ENCODE measurements around the gene GPD2. TPM values are rescaled to one million over a fixed set of nuclear protein-coding genes. Genes with fewer than 3 reads are reported as not detected.

The GPD2 gene
- total and polyA plus RNA-seq, 2 of the 13 experiments (the other 11 are each of a cell fraction or from before 2014, with no cell fraction given), result not detected

DNA sequence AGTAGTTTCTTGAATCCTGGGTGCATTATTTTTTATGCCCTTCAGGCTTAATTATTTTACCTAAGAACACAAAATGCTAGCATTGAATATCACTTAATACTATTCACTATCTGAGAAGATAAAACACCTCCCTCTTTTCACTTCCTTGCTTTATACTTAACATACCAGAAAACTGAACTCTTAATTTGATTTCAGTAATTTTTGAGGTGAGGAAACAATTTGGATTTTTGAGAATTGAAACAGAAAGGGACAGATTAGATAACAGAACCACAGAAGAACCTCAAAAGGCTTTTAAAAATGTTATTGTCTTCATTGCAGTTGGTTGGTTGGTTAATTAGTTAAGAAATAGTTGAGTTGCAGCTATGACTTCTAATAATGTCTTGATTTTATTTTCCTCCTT, 69.5 kb downstream of the GPD2 start:
- intact Hi-C loops (cut with micrococcal nuclease; ENCODE audit: unreplicated experiment) (no loop called here), in situ Hi-C loops (cut with HindIII; ENCODE audit: extremely low pct_ligation_motif_present, low pct_unique_long_range_greater_than_20kb) (no loop called here)
- Histone ChIP-seq H3K36me3 (replicated peaks in 1 of 2; ENCODE audit: control insufficient read depth in 1 of 2, insufficient read depth in 2 of 2, low read length in 2 of 2) (no peaks in the 10 kb centered on the region), H3K4me3 (replicated peaks in 1 of 3; ENCODE audit: insufficient read depth in 1 of 3, low read depth in 2 of 3, low read length in 3 of 3) (no peak overlapping the region), H3K9ac (ENCODE audit: insufficient read depth, low read depth, low read length) (no peak overlapping the region), H2AFZ (ENCODE audit: low read length) (no peak overlapping the region), H3K9me3 (ENCODE audit: low read length) (no peaks in the 10 kb centered on the region), H3K27ac (ENCODE audit: extremely low read length, insufficient read depth, low read length) (no peak overlapping the region), H3K79me2 (ENCODE audit: insufficient read depth, low read length) (no peaks in the 10 kb centered on the region), H3K27me3 (ENCODE audit: control insufficient read depth in 1 of 2, insufficient read depth in 2 of 2, low read length in 2 of 2) (no peaks in the 10 kb centered on the region), H4K20me1 (ENCODE audit: insufficient read depth, low read length) (no peaks in the 10 kb centered on the region), H3K4me2 (ENCODE audit: low read depth, low read length) (no peak overlapping the region), H3K4me1 (ENCODE audit: insufficient read depth, low read length) (no peaks in the 10 kb centered on the region)
- ATAC-seq (no peak), DNase-seq (ENCODE audit: low spot score) (no peak), FAIRE-seq (no peak)
- CTCF ChIA-PET (ENCODE audit: low intra/inter-chr PET ratio, low total read pairs), result no interaction called here
- POLR2A ChIA-PET, result no interaction called here
- no TSS peak for BruUV-seq (replicated peaks)
- TF ChIP-seq HIVEP1 (CRISPR knock-in tag; IDR thresholded peaks at IDR 0.05) (no peak), ARNT2 (CRISPR knock-in tag; IDR thresholded peaks at IDR 0.05; ENCODE audit: low read depth) (no peak), ZEB1 (IDR thresholded peaks at IDR 0.05; ENCODE audit: insufficient replicate concordance, low read depth) (no peak), TCF7L2 (IDR thresholded peaks at IDR 0.05; ENCODE audit: low read depth, low read length) (no peak), RBM22 (optimal IDR thresholded peaks at IDR 0.05; ENCODE audit: low read length) (no peak), ZNF367 (CRISPR knock-in tag; IDR thresholded peaks at IDR 0.05; ENCODE audit: borderline replicate concordance) (no peak), ZNF335 (CRISPR knock-in tag; IDR thresholded peaks at IDR 0.05) (no peak), ZNF124 (CRISPR knock-in tag; IDR thresholded peaks at IDR 0.05) (no peak), HNRNPH1 (optimal IDR thresholded peaks at IDR 0.05; ENCODE audit: low read depth, low read length) (no peak), RELA (CRISPR knock-in tag; IDR thresholded peaks at IDR 0.05) (no peak)
- TF ChIP-seq, protein P1, sequence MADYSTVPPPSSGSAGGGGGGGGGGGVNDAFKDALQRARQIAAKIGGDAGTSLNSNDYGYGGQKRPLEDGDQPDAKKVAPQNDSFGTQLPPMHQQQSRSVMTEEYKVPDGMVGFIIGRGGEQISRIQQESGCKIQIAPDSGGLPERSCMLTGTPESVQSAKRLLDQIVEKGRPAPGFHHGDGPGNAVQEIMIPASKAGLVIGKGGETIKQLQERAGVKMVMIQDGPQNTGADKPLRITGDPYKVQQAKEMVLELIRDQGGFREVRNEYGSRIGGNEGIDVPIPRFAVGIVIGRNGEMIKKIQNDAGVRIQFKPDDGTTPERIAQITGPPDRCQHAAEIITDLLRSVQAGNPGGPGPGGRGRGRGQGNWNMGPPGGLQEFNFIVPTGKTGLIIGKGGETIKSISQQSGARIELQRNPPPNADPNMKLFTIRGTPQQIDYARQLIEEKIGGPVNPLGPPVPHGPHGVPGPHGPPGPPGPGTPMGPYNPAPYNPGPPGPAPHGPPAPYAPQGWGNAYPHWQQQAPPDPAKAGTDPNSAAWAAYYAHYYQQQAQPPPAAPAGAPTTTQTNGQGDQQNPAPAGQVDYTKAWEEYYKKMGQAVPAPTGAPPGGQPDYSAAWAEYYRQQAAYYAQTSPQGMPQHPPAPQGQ (CRISPR knock-in tag; IDR thresholded peaks at IDR 0.05; ENCODE audit: borderline replicate concordance), result no peak
- TF ChIP-seq, protein P2, sequence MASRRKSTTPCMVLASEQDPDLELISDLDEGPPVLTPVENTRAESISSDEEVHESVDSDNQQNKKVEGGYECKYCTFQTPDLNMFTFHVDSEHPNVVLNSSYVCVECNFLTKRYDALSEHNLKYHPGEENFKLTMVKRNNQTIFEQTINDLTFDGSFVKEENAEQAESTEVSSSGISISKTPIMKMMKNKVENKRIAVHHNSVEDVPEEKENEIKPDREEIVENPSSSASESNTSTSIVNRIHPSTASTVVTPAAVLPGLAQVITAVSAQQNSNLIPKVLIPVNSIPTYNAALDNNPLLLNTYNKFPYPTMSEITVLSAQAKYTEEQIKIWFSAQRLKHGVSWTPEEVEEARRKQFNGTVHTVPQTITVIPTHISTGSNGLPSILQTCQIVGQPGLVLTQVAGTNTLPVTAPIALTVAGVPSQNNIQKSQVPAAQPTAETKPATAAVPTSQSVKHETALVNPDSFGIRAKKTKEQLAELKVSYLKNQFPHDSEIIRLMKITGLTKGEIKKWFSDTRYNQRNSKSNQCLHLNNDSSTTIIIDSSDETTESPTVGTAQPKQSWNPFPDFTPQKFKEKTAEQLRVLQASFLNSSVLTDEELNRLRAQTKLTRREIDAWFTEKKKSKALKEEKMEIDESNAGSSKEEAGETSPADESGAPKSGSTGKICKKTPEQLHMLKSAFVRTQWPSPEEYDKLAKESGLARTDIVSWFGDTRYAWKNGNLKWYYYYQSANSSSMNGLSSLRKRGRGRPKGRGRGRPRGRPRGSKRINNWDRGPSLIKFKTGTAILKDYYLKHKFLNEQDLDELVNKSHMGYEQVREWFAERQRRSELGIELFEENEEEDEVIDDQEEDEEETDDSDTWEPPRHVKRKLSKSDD (CRISPR knock-in tag; IDR thresholded peaks at IDR 0.05; ENCODE audit: low read depth), result no peak
- TF ChIP-seq, protein P3, sequence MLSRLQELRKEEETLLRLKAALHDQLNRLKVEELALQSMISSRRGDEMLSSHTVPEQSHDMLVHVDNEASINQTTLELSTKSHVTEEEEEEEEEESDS (CRISPR knock-in tag; IDR thresholded peaks at IDR 0.05; ENCODE audit: borderline replicate concordance), result no peak
